ENCODE measurements around the gene IL17REL. TPM values are rescaled to one million over a fixed set of nuclear protein-coding genes. Genes with fewer than 3 reads are reported as not detected.

The IL17REL gene
- total RNA-seq, 1 donor from 2014 or later: not detected

DNA sequence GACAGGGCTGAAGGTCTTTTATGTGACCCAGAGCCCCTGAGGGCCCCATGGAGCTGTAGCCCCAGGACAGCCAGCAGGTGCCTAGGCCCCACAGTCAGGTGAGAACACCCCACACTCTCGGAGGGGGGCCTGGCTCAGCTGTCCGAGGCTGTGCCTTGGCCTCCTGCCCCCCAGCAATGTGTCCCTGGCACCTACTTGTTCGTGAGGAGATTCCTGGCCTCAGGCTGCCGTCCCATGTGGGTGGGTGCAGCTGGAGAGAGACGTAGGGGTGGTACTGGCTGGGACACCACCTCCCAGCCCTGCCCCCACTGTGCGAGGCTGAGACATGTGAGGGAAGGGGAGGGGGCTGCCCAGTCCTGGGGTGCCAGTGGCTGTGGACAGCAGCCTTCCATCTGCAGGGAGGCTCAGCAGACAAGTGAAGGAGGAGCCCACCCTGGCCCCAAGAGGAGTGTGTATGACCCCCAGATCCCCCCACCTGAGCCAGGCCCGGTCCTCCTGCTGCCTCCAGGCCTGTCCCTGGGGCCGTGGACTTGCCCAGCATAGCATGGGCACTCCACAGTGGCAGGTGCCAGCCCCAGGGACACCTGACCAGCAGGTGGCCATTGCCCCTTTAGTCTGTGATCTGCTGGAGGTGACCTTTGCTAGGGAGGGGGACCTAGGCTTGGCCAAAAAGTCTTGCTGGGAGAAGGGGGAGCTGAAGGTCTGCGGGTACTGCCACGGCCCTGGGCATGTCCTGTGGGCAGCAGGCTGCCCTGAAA, 17.0 kb downstream of the IL17REL start:
- intact Hi-C loops (cut with DNase I): no loop called here
- Histone ChIP-seq H3K9me3 (peaks cover 8 to 12% of the 10 kb centered on the region in 2 donors), H3K27ac (no peak overlapping the region), H3K27me3 (no peaks in the 10 kb centered on the region), H3K4me3 (no peak overlapping the region), H3K4me1 (no peaks in the 10 kb centered on the region), H3K36me3 (no peaks in the 10 kb centered on the region)
- DNase-seq (ENCODE audit: low spot score in 2 of 2): no peak
- TF ChIP-seq, protein P1, sequence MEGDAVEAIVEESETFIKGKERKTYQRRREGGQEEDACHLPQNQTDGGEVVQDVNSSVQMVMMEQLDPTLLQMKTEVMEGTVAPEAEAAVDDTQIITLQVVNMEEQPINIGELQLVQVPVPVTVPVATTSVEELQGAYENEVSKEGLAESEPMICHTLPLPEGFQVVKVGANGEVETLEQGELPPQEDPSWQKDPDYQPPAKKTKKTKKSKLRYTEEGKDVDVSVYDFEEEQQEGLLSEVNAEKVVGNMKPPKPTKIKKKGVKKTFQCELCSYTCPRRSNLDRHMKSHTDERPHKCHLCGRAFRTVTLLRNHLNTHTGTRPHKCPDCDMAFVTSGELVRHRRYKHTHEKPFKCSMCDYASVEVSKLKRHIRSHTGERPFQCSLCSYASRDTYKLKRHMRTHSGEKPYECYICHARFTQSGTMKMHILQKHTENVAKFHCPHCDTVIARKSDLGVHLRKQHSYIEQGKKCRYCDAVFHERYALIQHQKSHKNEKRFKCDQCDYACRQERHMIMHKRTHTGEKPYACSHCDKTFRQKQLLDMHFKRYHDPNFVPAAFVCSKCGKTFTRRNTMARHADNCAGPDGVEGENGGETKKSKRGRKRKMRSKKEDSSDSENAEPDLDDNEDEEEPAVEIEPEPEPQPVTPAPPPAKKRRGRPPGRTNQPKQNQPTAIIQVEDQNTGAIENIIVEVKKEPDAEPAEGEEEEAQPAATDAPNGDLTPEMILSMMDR (IDR thresholded peaks at IDR 0.05): no peak

DNA sequence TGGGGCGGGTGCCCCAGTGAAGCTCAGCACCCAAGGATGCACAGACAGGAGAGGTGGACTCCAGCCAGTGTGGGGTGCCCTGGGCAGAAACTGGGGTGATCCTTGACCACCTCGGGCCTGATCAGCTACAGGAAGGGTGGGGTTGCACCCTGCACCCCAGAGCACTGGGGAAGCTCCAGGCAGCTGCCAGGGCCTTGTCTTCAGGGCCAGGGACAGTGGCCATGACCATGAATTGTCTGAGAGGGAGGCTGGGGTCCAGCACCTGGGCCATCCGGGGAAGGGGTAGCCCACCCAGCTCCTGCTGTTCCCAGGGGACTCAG, 17.6 kb downstream of the IL17REL start:
- TF ChIP-seq, protein P1 (IDR thresholded peaks at IDR 0.05): no peak
- H3K9me3 ChIP-seq: peaks cover 8 to 15% of the 10 kb centered on the region in 2 donors
- H3K36me3 ChIP-seq: no peaks in the 10 kb centered on the region
- intact Hi-C loops (cut with DNase I): no loop called here
- H3K27ac ChIP-seq: no peak overlapping the region
- H3K4me3 ChIP-seq: no peak overlapping the region
- no peaks in the 10 kb centered on the region for H3K27me3 ChIP-seq
- peak in 1 of 2 donors; percentile 55 for DNase-seq (ENCODE audit: low spot score in 2 of 2)
- H3K4me1 ChIP-seq: no peaks in the 10 kb centered on the region

DNA sequence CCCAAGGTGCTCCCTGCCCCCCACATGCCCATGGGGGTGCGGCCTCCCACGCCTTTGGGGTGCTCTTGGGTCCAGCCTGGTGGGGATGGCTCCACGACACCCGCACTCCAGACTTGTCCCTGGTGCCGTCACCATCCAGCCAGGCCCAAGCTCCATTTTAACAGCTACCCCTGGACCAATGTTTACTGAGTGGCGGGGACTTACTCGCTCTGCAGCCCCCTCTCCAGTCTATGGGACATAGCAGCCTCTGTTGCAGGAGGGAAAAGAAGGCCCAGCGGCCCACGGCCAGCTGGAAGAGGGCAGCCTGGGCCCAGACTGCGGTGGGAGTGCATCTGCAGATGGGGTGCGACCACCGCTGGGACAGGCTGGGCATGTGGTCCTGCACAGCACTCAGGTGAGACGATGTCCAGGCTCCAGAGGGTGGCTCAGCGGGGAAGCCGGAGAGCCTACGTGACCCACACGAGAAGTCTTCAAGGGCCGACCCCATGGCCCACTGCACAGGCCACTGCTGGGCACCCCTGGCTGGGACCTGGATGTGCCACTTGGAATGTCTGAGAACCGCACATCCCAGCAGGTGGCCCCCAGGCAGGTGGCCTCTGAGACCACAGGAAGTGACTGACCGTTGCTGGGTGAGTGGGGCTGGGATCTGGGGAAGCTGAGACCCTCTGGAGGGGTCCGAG, 18.1 kb downstream of the IL17REL start:
- H3K27me3 ChIP-seq: no peaks in the 10 kb centered on the region
- H3K36me3 ChIP-seq: no peaks in the 10 kb centered on the region
- peak in 1 of 2 donors; percentile 61 for DNase-seq (ENCODE audit: low spot score in 2 of 2)
- intact Hi-C loops (cut with DNase I): no loop called here
- TF ChIP-seq, protein P1 (IDR thresholded peaks at IDR 0.05): no peak
- H3K9me3 ChIP-seq: peaks cover 8 to 15% of the 10 kb centered on the region in 2 donors
- H3K27ac ChIP-seq: no peak overlapping the region
- H3K4me3 ChIP-seq: no peak overlapping the region
- H3K4me1 ChIP-seq: no peaks in the 10 kb centered on the region

DNA sequence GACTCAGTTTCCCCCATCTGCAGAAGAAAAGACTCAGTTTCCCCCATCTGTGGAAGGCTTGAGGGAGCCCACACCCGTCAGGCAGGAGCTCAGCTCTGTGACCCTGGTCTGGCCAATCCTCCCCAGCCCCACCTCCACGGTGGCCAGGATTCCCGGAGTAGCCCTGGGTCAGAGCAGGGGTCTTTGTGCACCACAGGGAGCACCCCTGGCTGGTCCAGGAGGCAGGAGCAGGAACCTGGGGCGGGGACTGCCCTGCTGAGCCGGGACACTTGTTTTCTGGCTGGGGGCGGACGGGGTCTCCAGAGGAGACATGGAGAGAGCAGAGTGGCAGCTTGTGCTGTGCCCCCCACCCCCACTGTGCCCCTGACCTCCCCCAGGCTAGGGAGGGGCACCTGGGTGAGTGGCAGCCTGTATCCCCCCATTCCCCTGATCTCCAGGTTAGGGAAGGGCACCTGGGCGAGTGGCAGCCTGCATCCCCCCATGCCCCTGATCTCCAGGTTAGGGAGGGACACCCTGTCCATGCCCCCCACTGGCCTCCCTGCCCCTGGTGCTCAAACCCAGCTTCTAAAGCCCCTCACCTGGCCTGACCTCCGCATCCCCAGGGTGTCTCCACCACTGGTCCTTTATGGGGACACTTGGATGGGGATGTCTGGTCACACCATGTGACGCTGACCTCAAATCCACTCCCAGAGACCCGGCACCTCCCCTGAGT, 18.8 kb downstream of the IL17REL start:
- Histone ChIP-seq H3K27me3 (no peaks in the 10 kb centered on the region), H3K4me3 (no peak overlapping the region), H3K27ac (no peak overlapping the region), H3K4me1 (no peaks in the 10 kb centered on the region), H3K36me3 (no peaks in the 10 kb centered on the region), H3K9me3 (peaks cover 8 to 15% of the 10 kb centered on the region in 2 donors)
- peak in 1 of 2 donors; percentile 53 for DNase-seq (ENCODE audit: low spot score in 2 of 2)
- TF ChIP-seq, protein P1 (IDR thresholded peaks at IDR 0.05): no peak
- intact Hi-C loops (cut with DNase I): loop anchor here (1.0 kb wide), 1 partner anchor 64 kb away; no protein-coding TSS in a partner anchor

DNA sequence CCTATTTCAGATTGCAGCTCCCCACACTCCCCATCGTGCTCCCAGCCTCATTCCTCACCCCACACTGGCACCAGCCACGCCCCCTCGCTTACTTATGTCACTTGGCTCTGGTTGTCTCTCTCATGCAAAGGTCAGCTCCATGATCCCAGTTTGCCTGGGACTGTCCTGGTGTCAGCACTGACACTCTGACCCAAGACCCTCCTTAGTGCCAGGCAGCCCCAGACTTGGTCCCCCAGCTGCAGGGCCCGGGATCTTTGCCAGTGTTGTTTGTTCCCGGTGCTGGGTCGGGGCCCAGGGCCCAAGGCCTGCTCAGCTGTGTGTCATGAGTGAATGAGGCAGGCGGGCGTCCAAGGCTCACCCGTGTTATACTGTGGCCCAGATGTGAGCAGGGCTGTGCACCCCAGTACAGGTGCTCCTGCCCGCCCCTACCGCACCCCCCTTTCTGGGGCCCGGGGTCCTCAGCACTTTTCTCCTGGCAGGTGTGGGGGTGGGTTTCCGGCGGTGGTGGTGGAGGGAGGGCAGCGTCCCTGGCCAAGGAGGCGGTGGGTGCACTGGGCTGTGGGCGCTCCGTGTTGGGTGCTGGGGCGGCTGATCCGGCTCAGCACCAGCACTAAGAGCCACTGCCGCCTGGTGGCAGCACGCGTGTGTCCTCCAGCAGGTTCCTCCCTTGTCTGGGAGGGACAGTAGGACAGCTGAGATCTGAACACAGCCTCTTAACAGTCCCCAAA, 19.5 kb downstream of the IL17REL start:
- Histone ChIP-seq H3K4me1 (no peaks in the 10 kb centered on the region), H3K9me3 (peaks cover 8 to 15% of the 10 kb centered on the region in 2 donors), H3K27ac (no peak overlapping the region), H3K4me3 (no peak overlapping the region), H3K27me3 (no peaks in the 10 kb centered on the region), H3K36me3 (no peaks in the 10 kb centered on the region)
- peak in 1 of 2 donors; percentile 62 for DNase-seq (ENCODE audit: low spot score in 2 of 2)
- TF ChIP-seq, protein P1 (IDR thresholded peaks at IDR 0.05): peak; percentile 33 to 60 (median 51)
- intact Hi-C loops (cut with DNase I): loop anchor here (1.0 kb wide), 1 partner anchor 63 kb away; no protein-coding TSS in a partner anchor

Data from ascending aorta (tissue), 2 donors.